HEK293T (cell line): ENCODE measurements around the gene C9orf43.

Experiments
- ARNT ChIP-seq: fragments of 450-650 bp; IDR thresholded peaks from 2 replicates; pipeline ENCODE4 v1.6.1; 2017; ENCODE audit warnings: mild to moderate bottlenecking
- BHLHE40 ChIP-seq: fragments of 450-650 bp; IDR thresholded peaks from 2 replicates; pipeline ENCODE4 v1.6.1; 2016; ENCODE audit warnings: mild to moderate bottlenecking, moderate library complexity, borderline replicate concordance
- CTBP1 ChIP-seq: fragments of 450-650 bp; IDR thresholded peaks from 2 replicates; pipeline ENCODE4 v1.6.1; 2016; ENCODE audit warnings: borderline replicate concordance
- ELF4 ChIP-seq: fragments of 450-650 bp; IDR thresholded peaks from 2 replicates; pipeline ENCODE4 v1.6.1; 2017; ENCODE audit warnings: antibody characterized with exemption
- FOXK2 ChIP-seq: fragments of 450-650 bp; IDR thresholded peaks from 2 replicates; pipeline ENCODE4 v1.6.1; 2016; ENCODE audit warnings: mild to moderate bottlenecking
- FOXM1 ChIP-seq: fragments of 450-650 bp; IDR thresholded peaks from 2 replicates; pipeline ENCODE4 v1.6.1; 2017; ENCODE audit warnings: mild to moderate bottlenecking, borderline replicate concordance
- HDGF ChIP-seq: fragments of 450-650 bp; IDR thresholded peaks from 2 replicates; pipeline ENCODE4 v1.6.1; 2017; ENCODE audit warnings: antibody characterized with exemption, borderline replicate concordance
- NFRKB ChIP-seq: fragments of 450-650 bp; IDR thresholded peaks from 2 replicates; pipeline ENCODE4 v1.6.1; 2016; ENCODE audit warnings: mild to moderate bottlenecking, moderate library complexity
- SUZ12 ChIP-seq: fragments of 450-650 bp; IDR thresholded peaks from 2 replicates; pipeline ENCODE4 v1.6.1; 2016; ENCODE audit warnings: mild to moderate bottlenecking
- TARDBP ChIP-seq: fragments of 450-650 bp; IDR thresholded peaks from 2 replicates; pipeline ENCODE4 v1.6.1; 2016
- ZNF384 ChIP-seq: fragments of 450-650 bp; IDR thresholded peaks from 2 replicates; pipeline ENCODE4 v1.6.1; 2016

- TF ChIP-seq TARDBP (no peak), ZNF384 (no peak), HDGF (no peak), NFRKB (no peak), FOXK2 (no peak), FOXM1 (no peak), ELF4 (no peak), BHLHE40 (no peak), CTBP1 (no peak), ARNT (no peak), SUZ12 (no peak)
Observed at GRCh38 chr9:113472199-113472598, 61.7 kb downstream of the C9orf43 start.
